Left ventricle myocardium inferior (tissue), 1 donor: ENCODE data around the gene ZNF423. TPM values are rescaled to one million over a fixed set of nuclear protein-coding genes. Genes with fewer than 3 reads are reported as not detected.

Source experiments
- DNase-seq: peaks from one replicate; pipeline ENCODE4 v3.0.0-alpha.2; 2020
- H3K27ac ChIP-seq: fragments of 200-600 bp; replicated peaks from 2 replicates; pipeline ENCODE4 v1.8.0; 2021
- H3K27me3 ChIP-seq: fragments of 200-600 bp; 2 replicates; pipeline ENCODE4 v1.8.0; 2021; ENCODE audit warnings: low read depth
- H3K36me3 ChIP-seq: fragments of 200-600 bp; 2 replicates; pipeline ENCODE4 v1.8.0; 2021
- H3K4me1 ChIP-seq: fragments of 200-600 bp; 2 replicates; pipeline ENCODE4 v1.8.0; 2021
- H3K4me3 ChIP-seq: fragments of 200-600 bp; 2 replicates; pipeline ENCODE4 v1.8.0; 2021; ENCODE audit warnings: mild to moderate bottlenecking, moderate library complexity
- H3K9me3 ChIP-seq: fragments of 200-600 bp; replicated peaks from 2 replicates; pipeline ENCODE4 v1.8.0; 2021
- CTCF ChIP-seq: fragments of 200-600 bp; IDR thresholded peaks from 2 replicates; pipeline ENCODE4 v1.8.0; 2021; ENCODE audit warnings: antibody characterized with exemption, mild to moderate bottlenecking, borderline replicate concordance
- intact Hi-C: fragments of 100-400 bp; cut with micrococcal nuclease; formaldehyde crosslinking; loops from one replicate; pipeline ENCODE4 v1.11.0; 2022
- total RNA-seq: library from RNA; stranded (reverse); fragmentation: NEBNext Ultra II Directional; extraction: Animal tissue kit (Norgen Biotek cat#: 25700); gene quantifications from one replicate; pipeline ENCODE4 v1.2.1, GENCODE V29; 2021
- donor health status: DM: no; HTN: yes; CAD: no; lungs with severe emphysema.

ZNF423 gene
- total RNA-seq, 1 donor from 2014 or later = 8.6 TPM

GRCh38 chr16:49834531-49835151, 21.3 kb downstream of the ZNF423 start:
- H3K27me3 ChIP-seq = peaks cover 24% of the 10 kb centered on the region
- intact Hi-C loops = no loop called here
- peaks cover 82% of the 10 kb centered on the region for H3K4me1 ChIP-seq
- H3K9me3 ChIP-seq = no peaks in the 10 kb centered on the region
- no peak for TF ChIP-seq CTCF
- DNase-seq = peak; percentile 75
- peak overlapping the region; percentile 35 for H3K4me3 ChIP-seq
- peak overlapping the region; percentile 87 for H3K27ac ChIP-seq
- H3K36me3 ChIP-seq = no peaks in the 10 kb centered on the region

- Histone ChIP-seq H3K9me3 (no peaks in the 10 kb centered on the region), H3K27me3 (peaks cover 20% of the 10 kb centered on the region), H3K4me1 (peaks cover 82% of the 10 kb centered on the region), H3K36me3 (no peaks in the 10 kb centered on the region), H3K27ac (peak overlapping the region; percentile 87), H3K4me3 (peak overlapping the region; percentile 35)
- peak; percentile 36 for DNase-seq
- TF ChIP-seq CTCF = no peak
- intact Hi-C loops = no loop called here
These were observed 21.9 kb downstream of the ZNF423 start for GRCh38 chr16:49833796-49834530.

- TF ChIP-seq CTCF = no peak
- DNase-seq = peak; percentile 73
- Histone ChIP-seq H3K4me1 (peaks cover 82% of the 10 kb centered on the region), H3K27ac (peak overlapping the region; percentile 87), H3K27me3 (peaks cover 11% of the 10 kb centered on the region), H3K36me3 (no peaks in the 10 kb centered on the region), H3K9me3 (no peaks in the 10 kb centered on the region), H3K4me3 (peak overlapping the region; percentile 28)
- intact Hi-C loops = no loop called here
These were observed 22.8 kb downstream of the ZNF423 start for GRCh38 chr16:49833085-49833484.

- no peak for TF ChIP-seq CTCF
- no peaks in the 10 kb centered on the region for H3K9me3 ChIP-seq
- intact Hi-C loops = no loop called here
- H3K27ac ChIP-seq = peak overlapping the region; percentile 87
- H3K27me3 ChIP-seq = peaks cover 2% of the 10 kb centered on the region
- H3K4me3 ChIP-seq = no peak overlapping the region
- no peaks in the 10 kb centered on the region for H3K36me3 ChIP-seq
- DNase-seq = peak; percentile 49
- peaks cover 82% of the 10 kb centered on the region for H3K4me1 ChIP-seq
These were observed 23.7 kb downstream of the ZNF423 start for GRCh38 chr16:49832177-49832576.

- DNase-seq = no peak
- no peaks in the 10 kb centered on the region for H3K9me3 ChIP-seq
- no peak for TF ChIP-seq CTCF
- H3K4me1 ChIP-seq = peaks cover 82% of the 10 kb centered on the region
- H3K27ac ChIP-seq = no peak overlapping the region
- no peak overlapping the region for H3K4me3 ChIP-seq
- no peaks in the 10 kb centered on the region for H3K27me3 ChIP-seq
- H3K36me3 ChIP-seq = no peaks in the 10 kb centered on the region
- intact Hi-C loops = no loop called here
These were observed 25.0 kb downstream of the ZNF423 start for GRCh38 chr16:49830873-49831272.
